Measurements from ENCODE around the gene SCLY. TPM values are rescaled to one million over a fixed set of nuclear protein-coding genes. Genes with fewer than 3 reads are reported as not detected.

Gene SCLY
- polyA plus RNA-seq (2013, experiment 1 of 2), result 19.6 TPM
- polyA plus RNA-seq (2013, experiment 2 of 2), result 19.6 TPM

- H3K27me3 ChIP-seq (ENCODE audit: control insufficient read depth in 3 of 3, insufficient read depth in 3 of 3, low read depth in 1 of 3, low read length in 3 of 3), result no peaks in the 10 kb centered on the region
- peak within 1 kb of the TSS; percentile 100 for H3K23ac ChIP-seq (ENCODE audit: low read depth, low read length, poor library complexity)
- peak within 1 kb of the TSS; percentile 40 for H2AK5ac ChIP-seq (ENCODE audit: low read depth, low read length)
- no peaks in the 10 kb centered on the region for H3K79me1 ChIP-seq (ENCODE audit: low read depth, low read length)
- peak within 1 kb of the TSS; percentile 85 for H2BK5ac ChIP-seq (ENCODE audit: low read length)
- H2AFZ ChIP-seq (ENCODE audit: low read length), result peak within 1 kb of the TSS; percentile 95
- H2BK15ac ChIP-seq (ENCODE audit: low read length), result peak within 1 kb of the TSS; percentile 69
- peaks cover 3 to 18% of the 10 kb centered on the region in 2 donors for H3K36me3 ChIP-seq (replicated peaks in 1 of 2; ENCODE audit: control insufficient read depth in 2 of 2, insufficient read depth in 2 of 2, low read length in 2 of 2)
- H3K4ac ChIP-seq (ENCODE audit: low read length), result no peak within 1 kb of the TSS
- peak within 1 kb of the TSS; percentile 85 to 99 for H3K4me3 ChIP-seq (ENCODE audit: low read length in 2 of 2)
- peaks cover 5 to 8% of the 10 kb centered on the region in 2 donors for H3K4me1 ChIP-seq (ENCODE audit: control insufficient read depth in 2 of 2, insufficient read depth in 1 of 2, low read depth in 1 of 2, low read length in 2 of 2)
- H2BK120ac ChIP-seq (ENCODE audit: low read depth, low read length), result peak within 1 kb of the TSS; percentile 69
- peak; percentile 99 for DNase-seq (ENCODE audit: low spot score)
- H3K14ac ChIP-seq (ENCODE audit: low read length), result peak within 1 kb of the TSS; percentile 96
- peak within 1 kb of the TSS; percentile 95 for H3K18ac ChIP-seq (ENCODE audit: low read length)
- no peaks in the 10 kb centered on the region for H3K9me3 ChIP-seq (replicated peaks in 1 of 2; ENCODE audit: control insufficient read depth in 2 of 2, insufficient read depth in 1 of 2, low read depth in 1 of 2, low read length in 2 of 2)
- peak within 1 kb of the TSS; percentile 96 for H3K9ac ChIP-seq (ENCODE audit: low read depth, low read length, poor library complexity)
- no peak within 1 kb of the TSS for H2BK12ac ChIP-seq (ENCODE audit: low read length)
- peak within 1 kb of the TSS; percentile 80 for H3K27ac ChIP-seq (replicated peaks; ENCODE audit: low read length)
- no peak within 1 kb of the TSS for H4K91ac ChIP-seq (ENCODE audit: low read depth, low read length, poor library complexity)
- H4K8ac ChIP-seq (ENCODE audit: low read depth, low read length), result peak within 1 kb of the TSS; percentile 97
- WGBS, 2 donors (ENCODE audit: extremely low coverage in 2 of 2, insufficient read length in 2 of 2, insufficient replicate concordance in 1 of 2), result no CpG with 5 or more reads among the region's 98 CpGs
- peak within 1 kb of the TSS; percentile 82 for H3K4me2 ChIP-seq (ENCODE audit: insufficient read depth, low read length, poor library complexity, severe bottlenecking)
These were observed at the start of gene SCLY for GRCh38 chr2:238060542-238061314. TSS of gene SCLY (plus strand) at chr2:238061001. CDS start at chr2:238061055, 54 bp downstream.

- Histone ChIP-seq H3K9me3 (replicated peaks in 1 of 2; ENCODE audit: control insufficient read depth in 2 of 2, insufficient read depth in 1 of 2, low read depth in 1 of 2, low read length in 2 of 2) (peaks cover 0 to 1% of the 10 kb centered on the region in 2 donors), H3K4ac (ENCODE audit: low read length) (no peak overlapping the region), H3K14ac (ENCODE audit: low read length) (no peak overlapping the region), H2AFZ (ENCODE audit: low read length) (no peak overlapping the region), H3K27me3 (ENCODE audit: control insufficient read depth in 3 of 3, insufficient read depth in 3 of 3, low read depth in 1 of 3, low read length in 3 of 3) (no peaks in the 10 kb centered on the region), H3K79me1 (ENCODE audit: low read depth, low read length) (no peaks in the 10 kb centered on the region), H2BK120ac (ENCODE audit: low read depth, low read length) (no peak overlapping the region), H3K23ac (ENCODE audit: low read depth, low read length, poor library complexity) (no peak overlapping the region), H2BK5ac (ENCODE audit: low read length) (no peak overlapping the region), H2AK5ac (ENCODE audit: low read depth, low read length) (no peak overlapping the region), H3K4me2 (ENCODE audit: insufficient read depth, low read length, poor library complexity, severe bottlenecking) (no peak overlapping the region), H3K36me3 (replicated peaks in 1 of 2; ENCODE audit: control insufficient read depth in 2 of 2, insufficient read depth in 2 of 2, low read length in 2 of 2) (peaks cover 4 to 34% of the 10 kb centered on the region in 2 donors), H2BK15ac (ENCODE audit: low read length) (no peak overlapping the region), H3K9ac (ENCODE audit: low read depth, low read length, poor library complexity) (no peak overlapping the region), H3K4me3 (ENCODE audit: low read length in 2 of 2) (no peak overlapping the region), H3K27ac (replicated peaks; ENCODE audit: low read length) (no peak overlapping the region), H4K8ac (ENCODE audit: low read depth, low read length) (no peak overlapping the region), H3K18ac (ENCODE audit: low read length) (no peak overlapping the region), H2BK12ac (ENCODE audit: low read length) (no peak overlapping the region), H3K4me1 (ENCODE audit: control insufficient read depth in 2 of 2, insufficient read depth in 1 of 2, low read depth in 1 of 2, low read length in 2 of 2) (no peaks in the 10 kb centered on the region), H4K91ac (ENCODE audit: low read depth, low read length, poor library complexity) (no peak overlapping the region)
- no CpG with 5 or more reads among the region's 7 CpGs for WGBS, 2 donors (ENCODE audit: extremely low coverage in 2 of 2, insufficient read length in 2 of 2, insufficient replicate concordance in 1 of 2)
- DNase-seq (ENCODE audit: low spot score), result no peak
These were observed 47.0 kb upstream of the SCLY start for GRCh38 chr2:238013806-238014205.

GRCh38 chr2:238015705-238016104 is 45.1 kb upstream of the SCLY start:
- no CpG with 5 or more reads among the region's 4 CpGs for WGBS, 2 donors (ENCODE audit: extremely low coverage in 2 of 2, insufficient read length in 2 of 2, insufficient replicate concordance in 1 of 2)
- H3K9ac ChIP-seq (ENCODE audit: low read depth, low read length, poor library complexity), result no peak overlapping the region
- no peaks in the 10 kb centered on the region for H3K4me1 ChIP-seq (ENCODE audit: control insufficient read depth in 2 of 2, insufficient read depth in 1 of 2, low read depth in 1 of 2, low read length in 2 of 2)
- DNase-seq (ENCODE audit: low spot score), result no peak
- H3K23ac ChIP-seq (ENCODE audit: low read depth, low read length, poor library complexity), result peak overlapping the region; percentile 11
- peaks cover 0 to 1% of the 10 kb centered on the region in 2 donors for H3K9me3 ChIP-seq (replicated peaks in 1 of 2; ENCODE audit: control insufficient read depth in 2 of 2, insufficient read depth in 1 of 2, low read depth in 1 of 2, low read length in 2 of 2)
- no peak overlapping the region for H2BK5ac ChIP-seq (ENCODE audit: low read length)
- no peak overlapping the region for H3K27ac ChIP-seq (replicated peaks; ENCODE audit: low read length)
- H3K18ac ChIP-seq (ENCODE audit: low read length), result no peak overlapping the region
- H3K79me1 ChIP-seq (ENCODE audit: low read depth, low read length), result no peaks in the 10 kb centered on the region
- no peak overlapping the region for H3K14ac ChIP-seq (ENCODE audit: low read length)
- H2AFZ ChIP-seq (ENCODE audit: low read length), result no peak overlapping the region
- no peak overlapping the region for H2AK5ac ChIP-seq (ENCODE audit: low read depth, low read length)
- no peak overlapping the region for H2BK12ac ChIP-seq (ENCODE audit: low read length)
- no peak overlapping the region for H4K8ac ChIP-seq (ENCODE audit: low read depth, low read length)
- no peak overlapping the region for H4K91ac ChIP-seq (ENCODE audit: low read depth, low read length, poor library complexity)
- H3K27me3 ChIP-seq (ENCODE audit: control insufficient read depth in 3 of 3, insufficient read depth in 3 of 3, low read depth in 1 of 3, low read length in 3 of 3), result no peaks in the 10 kb centered on the region
- no peak overlapping the region for H2BK120ac ChIP-seq (ENCODE audit: low read depth, low read length)
- H2BK15ac ChIP-seq (ENCODE audit: low read length), result no peak overlapping the region
- H3K4me3 ChIP-seq (ENCODE audit: low read length in 2 of 2), result peak overlapping the region in 1 of 2 donors; percentile 16
- H3K4me2 ChIP-seq (ENCODE audit: insufficient read depth, low read length, poor library complexity, severe bottlenecking), result no peak overlapping the region
- H3K4ac ChIP-seq (ENCODE audit: low read length), result no peak overlapping the region
- H3K36me3 ChIP-seq (replicated peaks in 1 of 2; ENCODE audit: control insufficient read depth in 2 of 2, insufficient read depth in 2 of 2, low read length in 2 of 2), result peaks cover 4 to 48% of the 10 kb centered on the region in 2 donors

- no peak overlapping the region for H2BK5ac ChIP-seq (ENCODE audit: low read length)
- no peak overlapping the region for H4K8ac ChIP-seq (ENCODE audit: low read depth, low read length)
- no peak overlapping the region for H3K23ac ChIP-seq (ENCODE audit: low read depth, low read length, poor library complexity)
- H2BK15ac ChIP-seq (ENCODE audit: low read length), result no peak overlapping the region
- no peak overlapping the region for H3K4me2 ChIP-seq (ENCODE audit: insufficient read depth, low read length, poor library complexity, severe bottlenecking)
- no peak overlapping the region for H2AK5ac ChIP-seq (ENCODE audit: low read depth, low read length)
- H2BK12ac ChIP-seq (ENCODE audit: low read length), result no peak overlapping the region
- H3K4ac ChIP-seq (ENCODE audit: low read length), result no peak overlapping the region
- no peak overlapping the region for H3K14ac ChIP-seq (ENCODE audit: low read length)
- no peak for DNase-seq (ENCODE audit: low spot score)
- H3K27me3 ChIP-seq (ENCODE audit: control insufficient read depth in 3 of 3, insufficient read depth in 3 of 3, low read depth in 1 of 3, low read length in 3 of 3), result no peaks in the 10 kb centered on the region
- WGBS, 2 donors (ENCODE audit: extremely low coverage in 2 of 2, insufficient read length in 2 of 2, insufficient replicate concordance in 1 of 2), result no CpG with 5 or more reads among the region's 8 CpGs
- H3K9me3 ChIP-seq (replicated peaks in 1 of 2; ENCODE audit: control insufficient read depth in 2 of 2, insufficient read depth in 1 of 2, low read depth in 1 of 2, low read length in 2 of 2), result peaks cover 0 to 1% of the 10 kb centered on the region in 2 donors
- no peak overlapping the region for H3K27ac ChIP-seq (replicated peaks; ENCODE audit: low read length)
- H3K4me1 ChIP-seq (ENCODE audit: control insufficient read depth in 2 of 2, insufficient read depth in 1 of 2, low read depth in 1 of 2, low read length in 2 of 2), result no peaks in the 10 kb centered on the region
- no peak overlapping the region for H3K4me3 ChIP-seq (ENCODE audit: low read length in 2 of 2)
- no peaks in the 10 kb centered on the region for H3K79me1 ChIP-seq (ENCODE audit: low read depth, low read length)
- no peak overlapping the region for H2BK120ac ChIP-seq (ENCODE audit: low read depth, low read length)
- no peak overlapping the region for H4K91ac ChIP-seq (ENCODE audit: low read depth, low read length, poor library complexity)
- H3K36me3 ChIP-seq (replicated peaks in 1 of 2; ENCODE audit: control insufficient read depth in 2 of 2, insufficient read depth in 2 of 2, low read length in 2 of 2), result peaks cover 4 to 48% of the 10 kb centered on the region in 2 donors
- H3K9ac ChIP-seq (ENCODE audit: low read depth, low read length, poor library complexity), result no peak overlapping the region
- no peak overlapping the region for H2AFZ ChIP-seq (ENCODE audit: low read length)
- no peak overlapping the region for H3K18ac ChIP-seq (ENCODE audit: low read length)
These were observed 44.3 kb upstream of the SCLY start for GRCh38 chr2:238016526-238016925.

Data from neuronal stem cell (in vitro differentiated cells).